ENCODE data around the gene SSNA1.

The SSNA1 gene

DNA sequence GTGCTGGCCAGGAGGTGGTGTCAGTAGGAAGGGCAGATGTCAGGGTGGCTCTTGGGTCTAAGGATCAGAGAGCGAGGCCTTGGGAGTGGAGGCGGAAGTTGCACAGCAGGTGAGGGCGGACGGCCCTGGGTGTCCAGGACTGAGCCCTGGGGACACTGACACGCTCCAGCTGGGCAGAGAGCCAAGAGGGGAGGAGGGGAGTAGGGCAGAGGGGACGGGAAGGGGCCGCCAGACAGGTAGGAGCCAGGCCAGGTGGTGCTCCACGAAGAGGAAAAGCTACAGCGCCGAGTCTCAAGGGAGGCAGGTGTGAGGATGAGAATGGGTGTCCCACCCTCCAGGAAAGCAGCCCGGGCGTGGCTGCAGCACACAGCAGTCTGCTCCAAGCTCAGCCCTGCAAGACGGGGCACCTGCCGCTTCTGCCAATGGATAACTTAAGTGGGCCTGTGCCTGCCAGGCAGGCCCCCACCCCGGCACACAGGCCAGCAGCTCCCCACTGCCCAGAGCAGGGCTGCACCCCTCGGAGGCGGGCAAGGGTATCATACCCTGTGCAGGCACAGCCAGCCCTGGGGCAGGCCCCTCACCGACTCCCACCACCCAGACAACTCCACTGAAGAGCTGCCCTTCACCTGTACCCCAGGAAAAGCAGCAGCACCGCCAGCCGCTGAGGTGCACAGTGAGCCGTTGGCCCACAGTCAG is 7.2 kb downstream of the SSNA1 start:
- in situ Hi-C loops (cut with HindIII; ENCODE audit: low sequenced_read_pairs), result no loop called here

- in situ Hi-C loops (cut with HindIII; ENCODE audit: low sequenced_read_pairs), result no loop called here
Observed at GRCh38 chr9:137198051-137198901, 9.8 kb downstream of the SSNA1 start.

DNA sequence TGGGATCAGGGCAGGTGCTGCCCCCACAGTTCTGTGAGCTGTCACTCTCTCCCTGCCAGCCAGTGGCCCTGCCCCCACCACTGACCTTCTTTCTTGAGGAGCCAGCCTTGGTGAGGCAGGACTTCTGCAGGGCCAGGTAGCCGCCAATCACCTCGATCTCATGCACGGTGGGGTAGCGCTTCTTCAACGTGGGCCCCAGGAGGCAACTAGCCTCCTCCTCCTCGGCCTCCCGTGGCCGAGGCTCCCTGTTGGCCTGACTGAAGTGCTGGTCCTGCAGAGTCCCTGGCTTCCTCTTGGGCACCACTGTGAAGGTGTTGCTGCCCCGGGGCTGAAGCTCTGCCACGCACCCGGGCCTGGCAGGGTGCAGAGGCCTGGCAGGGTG is 10.4 kb downstream of the SSNA1 start:
- in situ Hi-C loops (cut with HindIII; ENCODE audit: low sequenced_read_pairs), result no loop called here

DNA sequence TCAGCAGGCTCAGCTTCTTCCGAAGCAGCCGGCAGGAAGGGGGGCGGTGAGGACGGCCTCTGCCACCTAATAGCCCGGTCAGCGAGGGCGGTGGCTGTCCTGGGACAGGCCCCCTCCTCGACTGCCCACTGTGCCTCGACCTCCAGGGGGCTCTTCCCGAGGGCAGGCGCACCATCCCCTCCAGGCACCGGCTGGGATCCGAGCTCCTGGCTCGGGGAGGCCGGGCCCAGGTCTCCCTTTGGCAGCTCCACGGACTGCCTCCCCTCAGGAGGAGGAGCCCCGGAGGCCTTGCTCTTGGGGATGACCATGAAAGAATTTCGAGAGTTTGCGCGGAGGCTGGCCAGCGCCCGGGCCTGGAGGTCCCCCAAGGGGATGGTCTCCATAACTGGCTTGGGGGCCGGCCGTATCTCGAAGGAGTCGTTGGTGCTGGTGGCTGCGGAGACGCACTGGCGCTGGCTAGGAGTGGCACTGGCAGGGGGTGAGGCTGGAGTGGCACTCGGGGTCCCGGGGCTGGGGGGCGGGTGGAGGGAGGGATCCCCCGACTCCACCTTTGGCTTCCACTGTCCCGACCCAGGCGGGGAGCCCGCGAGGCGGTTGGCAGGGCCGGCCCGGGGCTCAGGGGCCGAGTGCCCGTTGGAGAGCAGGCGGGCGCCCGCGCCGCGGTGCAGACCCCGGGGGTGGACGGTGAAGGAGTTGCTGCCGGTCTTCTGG is 11.1 kb downstream of the SSNA1 start:
- in situ Hi-C loops (cut with HindIII; ENCODE audit: low sequenced_read_pairs), result no loop called here

GRCh38 chr9:137200311-137201204 is 12.1 kb downstream of the SSNA1 start, which contains the start of gene TPRN:
TPRN (minus strand) TSS chr9:137200741; CDS start chr9:137200711, 30 bp downstream.
- in situ Hi-C loops (cut with HindIII; ENCODE audit: low sequenced_read_pairs), result no loop called here

- in situ Hi-C loops (cut with HindIII; ENCODE audit: low sequenced_read_pairs), result no loop called here
Observed at GRCh38 chr9:137201205-137201868, 12.9 kb downstream of the SSNA1 start.

DNA sequence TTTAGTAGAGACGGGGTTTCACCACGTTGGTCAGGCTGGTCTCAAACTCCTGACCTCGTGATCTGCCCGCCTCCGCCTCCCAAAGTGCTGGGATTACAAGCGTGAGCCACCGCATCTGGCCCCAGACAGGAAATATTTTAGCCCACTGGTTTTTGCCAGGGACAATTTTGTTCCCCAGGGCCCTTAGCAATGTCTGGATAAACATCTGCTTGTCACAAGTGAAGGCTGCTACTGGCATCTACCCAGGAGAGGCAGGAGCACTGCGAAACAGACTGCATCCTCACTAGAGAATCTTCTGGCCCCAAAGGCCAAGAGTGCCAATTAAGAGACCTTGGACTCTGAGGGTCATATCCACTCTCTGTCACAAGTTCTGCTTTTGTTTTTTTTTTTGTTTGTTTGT is 14.5 kb downstream of the SSNA1 start:
- in situ Hi-C loops (cut with HindIII; ENCODE audit: low sequenced_read_pairs), result no loop called here

- in situ Hi-C loops (cut with HindIII; ENCODE audit: low sequenced_read_pairs), result no loop called here
Observed at GRCh38 chr9:137204731-137205125, 16.3 kb downstream of the SSNA1 start.

DNA sequence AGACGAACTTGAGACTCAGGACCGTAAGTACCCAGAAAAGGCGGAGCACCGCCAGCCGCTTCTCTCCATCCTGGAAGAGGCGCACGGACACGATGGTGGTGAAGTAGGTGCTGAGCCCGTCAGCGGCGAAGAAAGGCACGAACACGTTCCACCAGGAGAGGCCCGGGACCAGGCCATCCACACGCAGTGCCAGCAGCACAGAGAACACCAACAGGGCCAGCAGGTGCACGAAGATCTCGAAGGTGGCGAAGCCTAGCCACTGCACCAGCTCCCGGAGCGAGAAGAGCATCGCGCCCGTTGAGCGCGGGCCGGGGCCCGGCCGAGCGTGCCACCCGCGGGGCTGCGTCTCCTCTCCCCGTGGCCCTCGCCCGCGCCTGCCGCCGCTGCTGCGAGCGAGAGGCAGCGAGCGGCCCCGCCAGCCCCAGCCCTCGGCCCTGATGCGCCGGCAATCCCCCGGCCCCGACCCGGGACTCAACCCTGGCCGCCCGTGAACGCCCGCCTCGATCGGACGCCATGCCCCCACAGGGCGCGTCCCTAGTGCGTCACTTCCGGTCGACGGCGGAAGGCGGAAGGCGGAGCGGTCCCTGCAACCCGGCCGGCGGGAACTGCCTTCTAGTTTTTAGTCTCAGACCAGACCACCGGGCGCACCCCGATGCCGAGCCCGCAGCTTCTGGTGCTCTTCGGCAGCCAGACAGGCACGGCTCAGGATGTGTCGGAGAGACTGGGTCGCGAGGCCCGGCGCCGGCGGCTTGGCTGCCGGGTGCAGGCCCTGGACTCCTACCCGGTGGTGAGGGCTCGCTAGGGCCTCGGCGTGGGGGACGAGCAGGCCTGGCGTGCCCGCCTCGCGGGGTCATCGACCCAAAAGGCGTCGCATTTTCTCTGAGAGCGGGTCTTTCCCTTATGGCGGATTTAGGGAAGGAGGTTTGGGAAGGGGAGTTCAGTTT is 16.9 kb downstream of the SSNA1 start, which contains the start of the genes NDOR1 and TMEM203:
Gene NDOR1 (plus strand): TSS at position 575 of the 944 bp plus-strand sequence. CDS start 78 bp downstream, at position 653.
Gene TMEM203 (minus strand): TSS at position 523 of the 944 bp plus-strand sequence. CDS start 234 bp downstream, at position 289.
- in situ Hi-C loops (cut with HindIII; ENCODE audit: low sequenced_read_pairs), result no loop called here

GRCh38 chr9:137206602-137207001 is 18.1 kb downstream of the SSNA1 start:
- in situ Hi-C loops (cut with HindIII; ENCODE audit: low sequenced_read_pairs), result no loop called here

GRCh38 chr9:137211532-137211931 is 23.1 kb downstream of the SSNA1 start:
- in situ Hi-C loops (cut with HindIII; ENCODE audit: low sequenced_read_pairs), result no loop called here

GRCh38 chr9:137212520-137212919 is 24.0 kb downstream of the SSNA1 start:
- in situ Hi-C loops (cut with HindIII; ENCODE audit: low sequenced_read_pairs), result no loop called here

DNA sequence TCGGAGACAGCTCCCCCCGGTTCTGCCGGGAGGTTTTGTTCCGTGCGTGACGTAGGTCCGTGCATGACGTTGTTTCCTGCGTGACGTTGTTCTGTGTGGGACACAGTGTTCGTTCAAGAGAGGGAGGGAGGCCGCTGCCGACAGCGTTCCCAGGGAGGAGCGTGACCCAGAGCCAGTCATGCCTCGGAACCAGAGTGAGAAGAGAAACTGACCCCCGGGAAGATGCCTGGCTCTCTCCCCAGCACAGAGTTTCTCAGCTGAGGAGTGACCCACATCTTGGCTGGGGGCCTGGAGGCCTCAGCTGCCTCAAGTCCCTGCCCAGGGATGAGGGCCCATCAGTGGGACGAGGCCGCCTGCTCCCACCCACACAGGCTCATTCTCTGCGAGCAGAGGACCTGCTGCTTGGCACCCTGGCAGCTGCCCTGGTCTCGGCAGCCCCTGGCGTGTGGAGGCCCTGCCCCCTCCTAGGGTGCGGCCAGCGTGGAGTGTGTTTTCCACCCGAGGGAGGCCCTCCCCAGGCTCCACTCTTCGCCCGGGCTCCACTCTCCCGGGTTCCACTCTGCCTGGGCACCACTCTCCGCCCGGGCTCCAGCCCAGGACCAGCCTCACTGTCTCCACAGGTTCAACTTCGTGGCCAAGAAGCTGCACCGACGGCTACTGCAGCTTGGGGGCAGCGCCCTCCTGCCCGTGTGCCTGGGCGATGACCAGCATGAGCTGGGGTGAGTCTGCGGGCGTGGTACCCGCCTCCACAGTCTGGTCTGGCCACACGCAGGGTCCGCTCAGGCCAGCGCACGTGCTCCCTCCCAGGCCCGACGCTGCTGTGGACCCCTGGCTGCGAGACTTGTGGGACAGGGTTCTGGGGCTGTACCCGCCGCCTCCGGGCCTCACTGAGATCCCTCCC is 24.9 kb downstream of the SSNA1 start:
- in situ Hi-C loops (cut with HindIII; ENCODE audit: low sequenced_read_pairs), result no loop called here

DNA sequence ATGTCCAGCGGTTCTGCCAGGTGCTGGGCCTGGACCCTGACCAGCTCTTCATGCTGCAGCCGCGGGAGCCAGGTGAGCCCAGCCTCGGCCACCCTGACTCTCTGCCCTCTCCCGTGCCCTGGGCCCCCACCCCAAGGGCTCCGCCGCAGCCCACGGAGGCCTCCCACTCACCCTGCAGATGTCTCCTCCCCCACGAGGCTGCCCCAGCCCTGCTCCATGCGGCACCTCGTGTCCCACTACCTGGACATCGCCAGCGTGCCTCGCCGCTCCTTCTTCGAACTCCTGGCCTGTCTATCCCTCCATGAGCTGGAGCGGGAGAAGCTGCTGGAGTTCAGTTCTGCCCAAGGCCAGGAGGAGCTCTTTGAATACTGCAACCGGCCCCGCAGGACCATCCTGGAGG is 26.1 kb downstream of the SSNA1 start:
- in situ Hi-C loops (cut with HindIII; ENCODE audit: low sequenced_read_pairs), result no loop called here

GRCh38 chr9:137215196-137215986 is 26.9 kb downstream of the SSNA1 start:
- in situ Hi-C loops (cut with HindIII; ENCODE audit: low sequenced_read_pairs), result no loop called here

- in situ Hi-C loops (cut with HindIII; ENCODE audit: low sequenced_read_pairs), result no loop called here
Observed at GRCh38 chr9:137216188-137216965, 27.9 kb downstream of the SSNA1 start.
